HL-60 (cell line): ENCODE data around the gene PITPNC1.

Experiments
- GABPA ChIP-seq: IDR thresholded peaks from 2 replicates; pipeline ENCODE4 v1.6.1; 2012; ENCODE audit warnings: low read depth
- POLR2AphosphoS5 ChIP-seq: IDR thresholded peaks from 2 replicates; pipeline ENCODE4 v1.6.1; 2012; ENCODE audit warnings: low read depth
- TF ChIP-seq, protein P1 (sequence below): IDR thresholded peaks from one replicate; pipeline ENCODE4 v1.5.1; 2011; ENCODE audit warnings: low read length, control low read depth, inconsistent platforms; ENCODE audit not compliant: insufficient read depth
- TF ChIP-seq, protein P2 (sequence below): IDR thresholded peaks from 2 replicates; pipeline ENCODE4 v1.6.1; 2012; ENCODE audit warnings: low read depth; ENCODE audit not compliant: insufficient replicate concordance

DNA sequence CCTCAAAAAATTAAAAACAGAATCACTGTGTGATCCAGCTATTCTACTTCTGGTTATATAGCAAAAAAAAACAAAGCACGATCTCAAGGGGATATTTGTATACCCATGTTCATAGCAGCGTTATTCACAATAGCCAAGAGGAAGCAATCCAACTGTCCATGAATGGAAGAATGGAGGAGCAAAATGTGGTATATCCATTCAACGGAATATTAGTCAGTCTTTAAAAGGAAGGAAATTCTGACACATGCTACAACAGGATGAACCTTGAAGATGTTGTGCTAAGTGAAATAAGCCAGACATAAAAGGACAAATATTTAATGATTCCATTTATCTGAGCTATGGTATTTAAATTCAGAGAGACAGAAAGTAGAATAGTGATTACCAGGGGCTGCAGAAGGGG, 336.1 kb downstream of the PITPNC1 start:
- TF ChIP-seq, protein P1, sequence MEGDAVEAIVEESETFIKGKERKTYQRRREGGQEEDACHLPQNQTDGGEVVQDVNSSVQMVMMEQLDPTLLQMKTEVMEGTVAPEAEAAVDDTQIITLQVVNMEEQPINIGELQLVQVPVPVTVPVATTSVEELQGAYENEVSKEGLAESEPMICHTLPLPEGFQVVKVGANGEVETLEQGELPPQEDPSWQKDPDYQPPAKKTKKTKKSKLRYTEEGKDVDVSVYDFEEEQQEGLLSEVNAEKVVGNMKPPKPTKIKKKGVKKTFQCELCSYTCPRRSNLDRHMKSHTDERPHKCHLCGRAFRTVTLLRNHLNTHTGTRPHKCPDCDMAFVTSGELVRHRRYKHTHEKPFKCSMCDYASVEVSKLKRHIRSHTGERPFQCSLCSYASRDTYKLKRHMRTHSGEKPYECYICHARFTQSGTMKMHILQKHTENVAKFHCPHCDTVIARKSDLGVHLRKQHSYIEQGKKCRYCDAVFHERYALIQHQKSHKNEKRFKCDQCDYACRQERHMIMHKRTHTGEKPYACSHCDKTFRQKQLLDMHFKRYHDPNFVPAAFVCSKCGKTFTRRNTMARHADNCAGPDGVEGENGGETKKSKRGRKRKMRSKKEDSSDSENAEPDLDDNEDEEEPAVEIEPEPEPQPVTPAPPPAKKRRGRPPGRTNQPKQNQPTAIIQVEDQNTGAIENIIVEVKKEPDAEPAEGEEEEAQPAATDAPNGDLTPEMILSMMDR = no peak
- TF ChIP-seq GABPA (no peak), POLR2AphosphoS5 (no peak)
- TF ChIP-seq, protein P2, sequence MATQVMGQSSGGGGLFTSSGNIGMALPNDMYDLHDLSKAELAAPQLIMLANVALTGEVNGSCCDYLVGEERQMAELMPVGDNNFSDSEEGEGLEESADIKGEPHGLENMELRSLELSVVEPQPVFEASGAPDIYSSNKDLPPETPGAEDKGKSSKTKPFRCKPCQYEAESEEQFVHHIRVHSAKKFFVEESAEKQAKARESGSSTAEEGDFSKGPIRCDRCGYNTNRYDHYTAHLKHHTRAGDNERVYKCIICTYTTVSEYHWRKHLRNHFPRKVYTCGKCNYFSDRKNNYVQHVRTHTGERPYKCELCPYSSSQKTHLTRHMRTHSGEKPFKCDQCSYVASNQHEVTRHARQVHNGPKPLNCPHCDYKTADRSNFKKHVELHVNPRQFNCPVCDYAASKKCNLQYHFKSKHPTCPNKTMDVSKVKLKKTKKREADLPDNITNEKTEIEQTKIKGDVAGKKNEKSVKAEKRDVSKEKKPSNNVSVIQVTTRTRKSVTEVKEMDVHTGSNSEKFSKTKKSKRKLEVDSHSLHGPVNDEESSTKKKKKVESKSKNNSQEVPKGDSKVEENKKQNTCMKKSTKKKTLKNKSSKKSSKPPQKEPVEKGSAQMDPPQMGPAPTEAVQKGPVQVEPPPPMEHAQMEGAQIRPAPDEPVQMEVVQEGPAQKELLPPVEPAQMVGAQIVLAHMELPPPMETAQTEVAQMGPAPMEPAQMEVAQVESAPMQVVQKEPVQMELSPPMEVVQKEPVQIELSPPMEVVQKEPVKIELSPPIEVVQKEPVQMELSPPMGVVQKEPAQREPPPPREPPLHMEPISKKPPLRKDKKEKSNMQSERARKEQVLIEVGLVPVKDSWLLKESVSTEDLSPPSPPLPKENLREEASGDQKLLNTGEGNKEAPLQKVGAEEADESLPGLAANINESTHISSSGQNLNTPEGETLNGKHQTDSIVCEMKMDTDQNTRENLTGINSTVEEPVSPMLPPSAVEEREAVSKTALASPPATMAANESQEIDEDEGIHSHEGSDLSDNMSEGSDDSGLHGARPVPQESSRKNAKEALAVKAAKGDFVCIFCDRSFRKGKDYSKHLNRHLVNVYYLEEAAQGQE = no peak
